Activated CD4-positive, alpha-beta T cell treated with anti-CD3 and anti-CD28 coated beads for 48 hours (primary cell): ENCODE data around the gene HRCT1.
"Not testable (repeated sequence)": the region's sequence is repeated elsewhere in the genome, so short reads cannot be mapped to it uniquely, and the experiment has no call there.

ENCODE experiments used
- DNase-seq: peaks from one replicate; pipeline ENCODE4 v3.0.0-alpha.2; 2020

Gene HRCT1

GRCh38 chr9:35897376-35898099, 8.5 kb upstream of the HRCT1 start:
- DNase-seq: not testable (repeated sequence)

DNA sequence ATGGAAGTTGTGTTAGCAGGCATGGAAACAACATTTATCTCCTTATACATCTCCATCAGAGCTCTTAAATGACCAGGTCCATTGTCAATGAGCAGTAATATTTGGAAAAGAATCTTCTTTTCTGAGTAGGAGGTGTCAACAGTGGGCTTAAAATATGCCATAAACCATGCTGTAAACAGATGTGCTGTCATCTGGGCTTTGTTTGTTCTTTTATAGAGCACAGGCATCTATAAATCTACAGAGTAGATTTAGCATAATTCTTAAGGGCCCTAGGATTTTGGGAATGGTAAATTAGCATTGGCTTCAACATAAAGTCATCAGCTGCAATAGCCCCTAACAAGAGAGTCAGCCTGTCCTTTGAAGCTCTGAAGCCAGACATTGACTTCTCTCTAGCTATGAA, 7.7 kb upstream of the HRCT1 start:
- DNase-seq: no peak

GRCh38 chr9:35899021-35899420, 7.0 kb upstream of the HRCT1 start:
- no peak for DNase-seq

GRCh38 chr9:35903049-35903448, 3.0 kb upstream of the HRCT1 start:
- DNase-seq: peak; percentile 30

DNA sequence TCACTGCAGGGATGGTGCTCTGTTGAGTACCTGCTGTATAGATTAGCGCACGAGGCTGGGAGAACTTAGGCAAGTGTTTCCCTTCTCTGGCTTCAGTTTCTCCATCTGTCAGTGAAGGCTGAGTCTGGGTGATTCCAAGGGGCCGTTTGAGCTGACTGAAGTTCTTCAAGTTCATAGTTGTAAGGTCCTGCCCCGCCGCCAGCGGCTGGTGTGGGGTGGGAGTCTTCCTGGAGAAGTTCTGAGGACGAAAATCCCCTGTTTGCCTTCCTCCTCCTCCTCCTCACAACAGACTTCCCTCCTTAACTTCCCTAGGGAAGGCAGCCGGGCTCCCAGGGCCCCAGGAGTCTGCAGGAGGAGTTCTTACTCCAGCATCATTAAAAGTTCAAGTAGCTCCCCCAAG, 1.7 kb upstream of the HRCT1 start:
- no peak for DNase-seq

- no peak for DNase-seq
These were observed 786 bp upstream of the HRCT1 start for GRCh38 chr9:35905051-35905781.

GRCh38 chr9:35906923-35907699, 1.1 kb downstream of the HRCT1 start:
- no peak for DNase-seq

- no peak for DNase-seq
These were observed 1.9 kb downstream of the HRCT1 start for GRCh38 chr9:35907711-35908503.

DNA sequence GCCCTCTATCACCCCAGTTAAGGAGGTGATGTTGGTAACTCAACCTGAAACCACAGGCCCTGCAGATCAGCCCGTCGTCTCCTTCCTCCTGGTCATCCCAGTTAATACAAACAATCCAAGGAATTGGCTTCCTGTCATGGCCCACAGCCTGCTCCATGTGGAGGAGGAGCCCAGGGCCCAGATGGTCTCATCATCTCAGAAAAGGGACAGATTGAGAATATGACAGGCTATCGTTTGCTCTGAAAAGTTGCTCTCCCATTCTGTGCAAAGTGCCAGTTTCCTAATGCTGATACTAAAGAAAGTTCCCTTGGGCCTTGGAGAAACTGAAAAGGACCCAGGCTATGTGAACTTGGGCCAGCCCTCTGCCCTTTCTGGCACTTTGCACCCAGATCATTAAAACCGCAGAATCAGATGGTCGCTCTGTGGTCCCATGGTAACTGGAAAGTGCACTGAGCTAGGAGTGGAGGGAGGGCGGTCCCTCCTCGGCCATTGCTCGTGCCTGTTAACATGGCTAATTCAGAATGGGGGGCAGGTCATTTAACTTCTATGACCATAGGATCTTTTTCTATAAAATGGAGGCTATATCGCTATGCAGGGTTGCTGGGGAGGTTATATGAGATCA, 2.6 kb downstream of the HRCT1 start:
- no peak for DNase-seq

GRCh38 chr9:35909274-35909673, 3.3 kb downstream of the HRCT1 start, which contains the start of gene SPAAR:
Gene SPAAR (plus strand): TSS chr9:35909490. CDS start chr9:35910464, 974 bp downstream.
- no peak for DNase-seq

GRCh38 chr9:35909687-35910612, 3.9 kb downstream of the HRCT1 start:
- no peak for DNase-seq

DNA sequence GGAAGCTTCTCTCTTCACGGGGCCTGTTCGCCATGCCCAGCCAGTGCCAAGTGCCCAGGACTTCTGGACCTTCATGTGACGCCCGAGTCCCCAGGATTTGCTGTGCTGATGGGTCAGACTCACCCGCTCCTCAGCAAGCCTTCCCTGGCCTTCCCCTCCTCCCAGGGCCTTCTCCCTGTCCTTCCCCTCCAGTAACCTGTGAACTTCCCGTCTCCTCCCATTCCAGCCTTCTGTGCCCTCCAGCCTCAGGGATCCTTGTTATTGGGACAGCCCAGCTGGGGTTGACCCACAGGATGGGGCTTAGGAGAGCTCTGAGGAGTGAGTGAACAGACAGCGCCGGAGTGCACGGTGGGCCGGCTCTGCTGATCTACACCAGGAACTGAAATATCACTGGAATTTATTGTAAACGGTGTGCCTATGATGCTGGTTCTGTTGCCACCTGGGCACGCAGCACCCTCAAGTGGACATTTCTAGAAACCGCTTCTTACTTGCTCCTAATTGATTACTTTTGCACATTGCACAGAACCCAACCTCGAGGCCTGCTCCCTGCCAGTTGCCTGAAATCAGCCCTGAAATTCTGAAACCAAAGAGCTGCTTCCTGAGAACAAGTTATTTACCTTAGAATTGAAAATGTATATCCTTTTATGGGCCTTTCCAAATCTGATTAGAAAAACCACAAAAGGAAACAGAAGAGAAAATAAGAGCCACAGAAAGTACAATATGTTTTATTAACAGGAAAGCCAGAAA, 4.8 kb downstream of the HRCT1 start:
- DNase-seq: peak; percentile 66

DNA sequence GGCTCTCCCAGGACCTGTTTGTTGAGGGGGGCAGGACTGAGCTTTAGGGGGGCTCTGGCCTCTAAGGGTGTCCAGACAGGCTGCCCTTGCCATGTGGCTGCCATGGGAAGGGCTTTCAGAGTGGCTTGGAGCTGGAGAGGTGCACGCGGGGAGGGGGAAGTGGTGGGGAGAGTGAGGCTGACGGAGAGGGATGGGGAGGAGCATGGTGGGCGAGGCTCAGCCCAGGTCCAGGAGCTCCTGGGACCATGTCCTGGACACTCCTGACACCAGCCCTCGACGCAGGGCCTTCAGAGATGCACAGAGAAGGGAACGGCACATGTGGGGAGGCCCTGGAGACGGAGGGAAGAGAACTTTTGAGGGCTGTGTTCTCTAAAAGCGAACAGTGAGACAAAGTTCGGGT, 5.7 kb downstream of the HRCT1 start:
- no peak for DNase-seq

DNA sequence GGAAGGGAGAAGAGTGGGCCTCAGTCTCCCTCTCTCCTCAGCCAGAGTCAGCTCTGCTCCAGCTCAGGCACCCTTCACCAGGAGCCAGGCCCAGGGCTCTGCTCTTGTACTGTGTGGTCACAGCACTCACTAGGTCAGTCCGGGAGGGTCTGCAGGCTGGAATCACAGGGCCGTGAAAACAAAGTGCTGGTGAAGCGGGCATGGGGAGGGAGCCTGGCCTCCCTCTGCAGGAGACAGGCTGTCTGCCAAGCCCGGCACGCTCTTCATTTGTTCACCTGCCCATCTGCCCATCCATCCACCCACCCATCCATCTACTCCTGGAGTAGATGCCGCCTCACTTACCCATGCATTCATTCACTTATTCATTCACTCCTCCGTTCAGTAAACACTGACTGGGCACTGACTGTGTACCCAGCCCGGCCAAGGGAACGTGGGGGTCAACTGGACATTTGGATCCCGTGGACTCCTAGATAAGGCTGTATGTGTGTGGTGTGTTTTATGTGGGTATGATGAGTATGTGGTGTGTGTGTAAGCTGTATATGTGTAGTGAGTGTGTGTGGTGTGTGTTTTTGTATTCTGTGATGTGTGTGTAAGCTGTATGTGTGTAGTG, 6.9 kb downstream of the HRCT1 start:
- no peak for DNase-seq

GRCh38 chr9:35913429-35913828, 7.4 kb downstream of the HRCT1 start:
- DNase-seq: not testable (repeated sequence)

GRCh38 chr9:35914301-35914807, 8.4 kb downstream of the HRCT1 start:
- DNase-seq: no peak

DNA sequence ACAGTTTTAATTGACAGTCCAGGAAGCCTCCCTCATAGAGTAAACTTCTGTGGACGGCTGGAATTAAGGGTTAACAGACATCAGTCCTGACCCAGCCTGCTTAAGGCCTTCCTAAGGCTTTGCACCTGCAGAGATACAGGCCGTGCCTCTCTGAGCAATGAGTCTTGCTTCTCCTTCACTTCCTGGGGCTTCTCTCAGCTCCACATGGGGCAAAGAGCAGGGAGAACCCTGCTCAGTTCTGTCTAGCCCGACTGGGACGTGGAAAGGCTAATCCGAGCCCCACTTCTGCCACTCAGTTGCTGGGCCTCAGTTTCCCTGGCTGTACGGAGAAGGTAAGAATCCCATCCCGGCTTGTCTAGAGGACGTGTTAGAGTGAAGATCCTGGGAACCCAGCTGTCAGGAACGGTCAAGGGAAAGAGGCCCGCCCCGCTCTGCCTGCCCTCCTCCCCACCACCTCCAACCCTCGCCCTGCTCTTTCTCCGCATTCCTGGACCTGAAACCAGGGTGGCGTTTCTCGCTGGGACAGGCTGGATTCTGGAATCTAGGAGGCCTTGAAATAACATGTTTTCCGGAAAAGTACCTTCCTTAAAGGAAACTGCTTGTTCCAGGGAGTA, 9.8 kb downstream of the HRCT1 start:
- DNase-seq: no peak

GRCh38 chr9:35917261-35917660, 11.3 kb downstream of the HRCT1 start:
- no peak for DNase-seq

DNA sequence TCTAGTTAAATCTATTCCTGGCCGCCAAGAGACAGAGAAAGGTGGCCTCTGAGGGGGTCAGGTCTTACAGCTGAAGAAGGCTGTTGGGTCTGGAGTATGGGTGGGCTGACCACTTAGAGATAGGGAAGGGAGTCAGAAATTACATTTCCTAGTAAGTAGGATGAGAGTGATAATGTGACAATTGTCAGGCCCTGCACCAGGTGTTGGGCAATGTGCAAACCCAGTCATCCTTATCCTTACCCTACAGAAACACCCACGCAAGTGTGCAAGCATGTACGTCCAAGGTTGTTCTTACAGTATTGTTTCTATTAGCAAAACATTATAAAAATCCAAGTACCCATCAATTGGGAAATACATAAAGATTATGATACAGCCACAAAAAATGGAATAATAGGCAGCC, 12.8 kb downstream of the HRCT1 start:
- DNase-seq: no peak
